Measurements from ENCODE around the gene PDE3A.

Gene PDE3A

DNA sequence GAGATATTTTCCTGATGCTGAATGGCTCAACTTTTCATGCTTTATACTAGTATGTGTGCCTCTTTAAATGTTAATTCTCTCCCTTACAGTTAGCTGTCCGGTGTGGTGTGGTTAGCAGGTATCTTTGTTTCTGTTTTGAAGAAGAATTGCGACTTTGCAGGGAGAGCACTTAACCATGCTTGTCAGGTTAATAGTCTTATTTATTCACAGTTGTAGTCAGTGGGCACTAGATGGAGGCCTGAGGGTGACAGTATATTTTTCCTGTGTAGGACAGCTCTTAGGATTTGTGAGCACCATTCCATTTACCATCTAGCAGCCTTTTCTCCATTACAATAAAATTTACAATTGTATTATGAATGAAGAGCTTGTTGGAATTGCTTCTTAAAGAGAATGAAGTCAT, 34.9 kb downstream of the PDE3A start:
- Histone ChIP-seq H3K4me1 (ENCODE audit: insufficient read depth, low read length) (peaks cover 15% of the 10 kb centered on the region; the same call in 1 of the 2 replicates), H3K9me3 (ENCODE audit: insufficient read depth, low read depth, low read length) (no peaks in the 10 kb centered on the region), H3K9ac (ENCODE audit: low read depth, low read length) (no peak overlapping the region; the same call in 1 of the 2 replicates), H3K36me3 (ENCODE audit: insufficient read depth, low read depth, low read length) (no peaks in the 10 kb centered on the region), H3K4me3 (ENCODE audit: low read length) (peak overlapping the region; percentile 4; the same call in 1 of the 2 replicates), H3K27me3 (ENCODE audit: insufficient read depth, low read length) (no peaks in the 10 kb centered on the region), H3K27ac (ENCODE audit: low read length) (peak overlapping the region; percentile 1)

DNA sequence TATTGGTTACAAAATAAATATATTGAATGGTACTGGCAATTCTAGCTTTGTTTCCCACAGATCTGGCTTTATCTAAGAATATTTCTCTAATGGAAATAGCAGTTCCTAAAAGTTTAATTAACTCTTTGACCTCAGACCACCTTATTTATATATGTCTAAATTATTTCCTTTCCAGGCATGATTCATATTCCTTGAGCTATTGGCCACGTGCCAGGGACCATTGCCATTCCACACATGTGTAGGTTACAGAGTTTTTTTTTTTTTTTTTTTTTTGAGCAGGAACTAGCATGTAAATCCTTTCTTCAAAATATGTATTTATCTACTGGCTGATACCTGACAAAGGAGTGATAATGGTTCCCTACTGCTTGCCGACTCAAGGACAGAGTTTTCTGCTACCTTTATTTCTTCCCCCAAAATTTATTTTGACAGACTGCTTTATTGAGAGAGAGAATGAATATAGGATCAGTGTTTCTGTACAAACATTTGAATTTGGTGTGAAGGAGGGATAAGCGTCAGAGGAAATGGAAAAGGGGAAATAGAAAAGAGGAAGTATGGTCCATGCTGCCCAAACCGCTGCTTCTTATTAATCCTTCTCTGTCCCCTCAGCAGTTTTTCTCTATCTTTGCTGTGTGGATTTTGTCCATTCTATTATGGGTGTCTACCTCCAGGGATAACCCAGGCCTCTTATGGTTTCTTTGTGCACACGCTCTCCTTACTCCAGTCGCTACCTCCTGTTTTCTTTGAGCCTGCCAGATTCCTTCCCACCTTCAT, 36.4 kb downstream of the PDE3A start:
- H3K27me3 ChIP-seq (ENCODE audit: insufficient read depth, low read length) = no peaks in the 10 kb centered on the region
- peaks cover 26% of the 10 kb centered on the region; the same call in 1 of the 2 replicates for H3K4me1 ChIP-seq (ENCODE audit: insufficient read depth, low read length)
- peak overlapping the region; percentile 36 for H3K27ac ChIP-seq (ENCODE audit: low read length)
- H3K9ac ChIP-seq (ENCODE audit: low read depth, low read length) = no peak overlapping the region
- no peaks in the 10 kb centered on the region for H3K9me3 ChIP-seq (ENCODE audit: insufficient read depth, low read depth, low read length)
- H3K36me3 ChIP-seq (ENCODE audit: insufficient read depth, low read depth, low read length) = no peaks in the 10 kb centered on the region
- no peak overlapping the region for H3K4me3 ChIP-seq (ENCODE audit: low read length)

DNA sequence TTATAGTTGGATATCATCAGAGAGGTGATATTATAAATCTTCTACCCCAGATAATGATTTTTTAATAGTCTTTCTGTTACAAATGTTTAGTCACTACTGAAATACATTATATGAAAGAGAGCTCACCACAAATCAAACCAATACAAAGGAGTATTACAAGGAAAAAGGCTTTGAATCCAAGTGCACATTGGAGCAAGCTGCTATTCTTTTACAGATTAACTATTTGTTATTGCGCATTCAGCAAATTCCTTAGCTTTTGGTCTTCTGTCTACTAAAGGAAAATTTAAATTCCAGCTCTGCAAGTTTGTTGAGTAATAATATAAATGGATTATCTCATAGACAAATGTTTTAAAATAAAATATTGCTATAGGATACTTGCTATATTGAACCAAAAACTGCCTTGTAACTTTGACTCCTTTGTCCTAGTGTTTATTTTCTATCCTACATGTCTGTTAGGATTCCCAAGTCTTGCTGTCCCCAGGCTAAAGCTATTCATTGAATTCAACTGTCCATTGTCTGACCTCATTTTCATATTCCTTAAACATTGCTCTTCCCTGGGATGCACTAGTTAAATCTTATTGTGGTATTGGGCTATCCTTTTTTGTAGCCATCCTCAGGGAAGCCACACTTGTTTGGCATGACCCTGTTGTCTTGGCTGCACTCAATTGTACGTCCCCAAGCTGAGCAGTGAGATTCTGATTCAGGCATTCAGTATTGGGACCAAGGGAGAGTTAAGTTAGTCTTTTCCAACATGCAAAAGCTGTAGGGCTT, 41.5 kb downstream of the PDE3A start:
- Histone ChIP-seq H3K4me1 (ENCODE audit: insufficient read depth, low read length) (peaks cover 21% of the 10 kb centered on the region; the same call in 1 of the 2 replicates), H3K36me3 (ENCODE audit: insufficient read depth, low read depth, low read length) (no peaks in the 10 kb centered on the region), H3K9ac (ENCODE audit: low read depth, low read length) (no peak overlapping the region), H3K9me3 (ENCODE audit: insufficient read depth, low read depth, low read length) (no peaks in the 10 kb centered on the region), H3K4me3 (ENCODE audit: low read length) (no peak overlapping the region), H3K27ac (ENCODE audit: low read length) (no peak overlapping the region), H3K27me3 (ENCODE audit: insufficient read depth, low read length) (no peaks in the 10 kb centered on the region)

DNA sequence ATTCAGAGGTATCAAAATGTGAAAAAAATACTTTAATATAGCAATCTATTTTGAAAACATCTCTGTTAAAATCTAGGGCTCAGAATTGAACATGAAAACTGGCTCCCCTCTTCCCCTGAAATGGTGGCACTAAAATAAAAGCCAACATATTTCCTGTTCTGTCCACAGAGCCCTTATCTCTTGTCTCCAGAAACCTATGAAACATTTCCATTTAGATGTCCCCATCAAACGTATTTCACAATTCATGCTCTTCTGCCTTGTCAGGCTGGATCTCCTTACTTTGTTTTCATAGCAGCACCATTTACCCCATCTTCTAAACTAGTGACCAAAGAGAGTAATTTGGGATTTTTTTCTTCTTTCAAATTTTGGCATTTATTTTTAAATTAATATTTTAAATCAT, 42.4 kb downstream of the PDE3A start:
- Histone ChIP-seq H3K4me3 (ENCODE audit: low read length) (no peak overlapping the region), H3K4me1 (ENCODE audit: insufficient read depth, low read length) (peaks cover 18% of the 10 kb centered on the region; the same call in 1 of the 2 replicates), H3K36me3 (ENCODE audit: insufficient read depth, low read depth, low read length) (no peaks in the 10 kb centered on the region), H3K27me3 (ENCODE audit: insufficient read depth, low read length) (no peaks in the 10 kb centered on the region), H3K9ac (ENCODE audit: low read depth, low read length) (no peak overlapping the region), H3K27ac (ENCODE audit: low read length) (no peak overlapping the region), H3K9me3 (ENCODE audit: insufficient read depth, low read depth, low read length) (no peaks in the 10 kb centered on the region)

DNA sequence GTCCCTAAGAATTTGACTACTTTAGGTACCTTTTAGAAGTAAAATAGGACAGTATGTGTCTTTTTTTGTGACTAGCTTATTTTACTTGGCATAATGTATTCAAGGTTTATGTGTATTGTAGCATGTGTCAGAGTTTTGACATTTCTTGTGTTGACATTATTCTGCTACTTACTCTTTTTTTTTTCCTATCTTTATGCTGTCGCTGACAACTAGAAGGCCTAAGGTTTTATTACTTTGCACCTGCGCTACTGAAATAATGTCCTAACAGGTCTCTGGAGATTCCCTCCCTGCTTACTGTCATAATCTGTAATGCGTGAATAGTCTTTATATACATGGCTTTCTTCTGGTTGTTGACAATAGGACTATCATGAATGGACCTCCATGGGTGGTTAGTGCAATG, 43.0 kb downstream of the PDE3A start:
- no peak overlapping the region for H3K4me3 ChIP-seq (ENCODE audit: low read length)
- H3K27me3 ChIP-seq (ENCODE audit: insufficient read depth, low read length) = no peaks in the 10 kb centered on the region
- no peak overlapping the region for H3K27ac ChIP-seq (ENCODE audit: low read length)
- peaks cover 18% of the 10 kb centered on the region; the same call in 1 of the 2 replicates for H3K4me1 ChIP-seq (ENCODE audit: insufficient read depth, low read length)
- no peaks in the 10 kb centered on the region for H3K36me3 ChIP-seq (ENCODE audit: insufficient read depth, low read depth, low read length)
- no peak overlapping the region for H3K9ac ChIP-seq (ENCODE audit: low read depth, low read length)
- H3K9me3 ChIP-seq (ENCODE audit: insufficient read depth, low read depth, low read length) = no peaks in the 10 kb centered on the region

DNA sequence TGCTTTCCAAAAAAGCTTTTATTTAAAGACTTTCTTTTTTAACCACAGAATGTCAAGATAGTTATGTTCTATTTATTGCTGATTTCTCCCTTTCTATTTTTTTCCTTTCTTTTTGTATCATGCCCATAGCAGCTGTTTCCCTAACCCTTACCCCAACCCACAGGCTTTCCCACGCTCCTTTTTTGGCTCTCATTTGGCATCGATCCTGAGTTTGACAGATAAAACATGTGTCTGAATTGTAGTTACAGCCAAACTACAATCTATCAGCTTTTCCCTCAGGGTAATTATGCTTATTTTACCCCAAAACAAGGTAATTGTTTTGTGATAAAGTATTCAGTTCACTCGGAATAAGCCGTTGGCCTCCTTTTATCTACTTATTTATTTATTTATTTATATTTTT, 46.7 kb downstream of the PDE3A start:
- H3K27me3 ChIP-seq (ENCODE audit: insufficient read depth, low read length) = no peaks in the 10 kb centered on the region
- H3K9ac ChIP-seq (ENCODE audit: low read depth, low read length) = no peak overlapping the region
- no peak overlapping the region for H3K27ac ChIP-seq (ENCODE audit: low read length)
- H3K9me3 ChIP-seq (ENCODE audit: insufficient read depth, low read depth, low read length) = no peaks in the 10 kb centered on the region
- no peak overlapping the region for H3K4me3 ChIP-seq (ENCODE audit: low read length)
- H3K4me1 ChIP-seq (ENCODE audit: insufficient read depth, low read length) = peaks cover 4% of the 10 kb centered on the region; the same call in 1 of the 2 replicates
- no peaks in the 10 kb centered on the region for H3K36me3 ChIP-seq (ENCODE audit: insufficient read depth, low read depth, low read length)

DNA sequence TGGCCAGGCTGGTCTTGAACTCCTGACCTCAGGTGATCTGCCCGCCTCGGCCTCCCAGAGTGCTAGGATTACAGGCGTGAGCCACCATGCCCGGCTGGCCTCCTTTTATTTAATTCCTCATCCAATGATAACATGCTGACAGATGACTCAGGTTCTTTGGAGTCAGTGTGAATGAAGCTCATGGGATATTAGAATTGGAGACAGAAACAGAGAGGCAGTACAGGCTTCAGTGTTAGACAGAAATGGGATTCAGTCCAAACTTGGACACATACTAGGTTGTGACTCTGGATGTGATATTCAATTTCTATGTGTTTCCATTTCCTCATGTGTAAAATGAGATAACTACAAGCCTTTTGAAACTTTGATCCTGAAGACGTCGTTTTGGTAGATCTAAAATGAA, 47.3 kb downstream of the PDE3A start:
- no peaks in the 10 kb centered on the region for H3K27me3 ChIP-seq (ENCODE audit: insufficient read depth, low read length)
- H3K9me3 ChIP-seq (ENCODE audit: insufficient read depth, low read depth, low read length) = no peaks in the 10 kb centered on the region
- H3K9ac ChIP-seq (ENCODE audit: low read depth, low read length) = no peak overlapping the region
- no peak overlapping the region for H3K4me3 ChIP-seq (ENCODE audit: low read length)
- H3K27ac ChIP-seq (ENCODE audit: low read length) = no peak overlapping the region
- no peaks in the 10 kb centered on the region for H3K36me3 ChIP-seq (ENCODE audit: insufficient read depth, low read depth, low read length)
- H3K4me1 ChIP-seq (ENCODE audit: insufficient read depth, low read length) = no peaks in the 10 kb centered on the region; the same call in 1 of the 2 replicates

DNA sequence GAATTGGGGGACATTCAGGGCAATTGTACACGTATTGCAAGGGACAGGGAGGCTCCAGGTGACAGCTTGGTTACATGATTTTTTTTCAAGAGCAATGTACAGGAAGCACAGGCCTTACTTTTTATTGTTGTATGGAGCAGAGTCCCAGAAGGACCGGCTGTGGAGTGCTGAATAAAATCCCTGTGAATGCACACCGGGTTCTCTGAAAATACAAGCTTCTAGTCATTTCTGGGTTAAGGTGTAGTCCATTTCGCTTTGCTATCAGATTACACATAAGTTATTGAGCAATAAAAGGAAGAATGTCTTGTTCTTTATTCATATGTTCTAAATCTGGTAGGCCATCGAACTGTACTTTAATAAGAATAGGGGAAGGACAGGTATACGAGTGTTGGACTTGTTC, 52.2 kb downstream of the PDE3A start:
- Histone ChIP-seq H3K4me1 (ENCODE audit: insufficient read depth, low read length) (no peaks in the 10 kb centered on the region; the same call in 1 of the 2 replicates), H3K4me3 (ENCODE audit: low read length) (no peak overlapping the region), H3K27me3 (ENCODE audit: insufficient read depth, low read length) (no peaks in the 10 kb centered on the region)

DNA sequence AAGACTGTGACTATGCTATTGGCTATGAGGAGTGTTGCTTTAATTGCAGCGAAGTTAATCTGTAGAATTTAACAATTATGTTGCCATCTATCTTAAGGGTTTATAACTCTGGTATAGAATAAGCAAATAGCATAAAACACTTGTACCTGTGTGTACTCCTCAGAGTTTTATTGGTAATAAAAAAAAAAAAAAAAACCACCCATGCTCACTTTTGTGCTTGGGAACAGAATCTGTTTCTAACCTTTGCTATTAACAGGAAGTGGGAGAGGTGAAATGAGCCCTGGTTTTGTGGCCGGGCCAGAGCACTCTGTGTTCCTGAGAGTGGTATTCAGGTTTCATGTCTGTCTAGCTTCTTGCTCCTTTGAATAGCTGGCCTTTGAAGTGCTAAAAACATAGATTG, 53.1 kb downstream of the PDE3A start:
- no peak overlapping the region for H3K9ac ChIP-seq (ENCODE audit: low read depth, low read length)
- no peaks in the 10 kb centered on the region for H3K9me3 ChIP-seq (ENCODE audit: insufficient read depth, low read depth, low read length)
- no peaks in the 10 kb centered on the region; the same call in 1 of the 2 replicates for H3K4me1 ChIP-seq (ENCODE audit: insufficient read depth, low read length)
- no peaks in the 10 kb centered on the region for H3K36me3 ChIP-seq (ENCODE audit: insufficient read depth, low read depth, low read length)
- H3K4me3 ChIP-seq (ENCODE audit: low read length) = no peak overlapping the region
- no peak overlapping the region for H3K27ac ChIP-seq (ENCODE audit: low read length)
- H3K27me3 ChIP-seq (ENCODE audit: insufficient read depth, low read length) = no peaks in the 10 kb centered on the region

More for the DNA sequence above, 52.2 kb downstream of the PDE3A start:
- Histone ChIP-seq H3K9me3 (ENCODE audit: insufficient read depth, low read depth, low read length) (no peaks in the 10 kb centered on the region), H3K27ac (ENCODE audit: low read length) (no peak overlapping the region), H3K9ac (ENCODE audit: low read depth, low read length) (no peak overlapping the region), H3K36me3 (ENCODE audit: insufficient read depth, low read depth, low read length) (no peaks in the 10 kb centered on the region)

DNA sequence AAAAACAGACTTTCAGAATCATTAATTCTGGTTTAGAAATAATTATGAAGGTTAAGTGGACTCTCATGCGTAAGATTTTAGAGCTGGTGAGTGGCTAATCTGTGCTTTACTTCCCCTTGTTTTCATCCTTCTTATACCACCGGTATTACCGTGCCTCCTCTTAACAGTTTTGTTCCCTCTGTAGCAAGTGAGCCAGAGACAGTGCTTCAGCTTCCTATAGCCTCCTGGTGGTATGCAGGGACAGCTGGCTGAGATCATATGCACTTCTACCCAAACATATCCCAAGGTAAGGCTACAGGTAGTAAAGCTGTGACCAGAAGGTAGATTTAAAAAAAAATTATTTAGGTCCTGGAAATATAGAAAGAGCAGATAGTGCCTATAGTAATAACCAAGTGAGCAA, 55.2 kb downstream of the PDE3A start:
- Histone ChIP-seq H3K27ac (ENCODE audit: low read length) (no peak overlapping the region), H3K4me1 (ENCODE audit: insufficient read depth, low read length) (no peaks in the 10 kb centered on the region; the same call in 1 of the 2 replicates), H3K9ac (ENCODE audit: low read depth, low read length) (no peak overlapping the region), H3K36me3 (ENCODE audit: insufficient read depth, low read depth, low read length) (no peaks in the 10 kb centered on the region), H3K9me3 (ENCODE audit: insufficient read depth, low read depth, low read length) (no peaks in the 10 kb centered on the region), H3K4me3 (ENCODE audit: low read length) (no peak overlapping the region), H3K27me3 (ENCODE audit: insufficient read depth, low read length) (no peaks in the 10 kb centered on the region)

DNA sequence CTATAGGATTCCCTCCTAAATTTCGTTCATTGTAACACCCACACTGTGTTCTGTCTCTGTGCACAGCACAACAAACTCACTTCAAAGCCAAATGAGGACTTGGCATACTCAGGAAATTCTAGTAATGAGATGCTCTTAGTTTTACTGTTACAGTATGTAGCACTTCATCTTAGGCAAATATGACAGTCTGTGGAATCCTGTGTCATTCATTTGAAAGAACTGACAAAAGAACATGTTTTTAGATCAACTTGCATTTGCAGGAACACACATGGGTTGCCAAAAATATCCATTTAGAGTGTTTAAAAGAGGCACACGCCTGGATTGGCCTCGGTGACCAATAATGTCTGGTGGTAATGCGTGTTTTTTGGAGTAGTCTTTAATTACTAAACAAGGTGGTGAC, 56.5 kb downstream of the PDE3A start:
- H3K27ac ChIP-seq (ENCODE audit: low read length) = no peak overlapping the region

DNA sequence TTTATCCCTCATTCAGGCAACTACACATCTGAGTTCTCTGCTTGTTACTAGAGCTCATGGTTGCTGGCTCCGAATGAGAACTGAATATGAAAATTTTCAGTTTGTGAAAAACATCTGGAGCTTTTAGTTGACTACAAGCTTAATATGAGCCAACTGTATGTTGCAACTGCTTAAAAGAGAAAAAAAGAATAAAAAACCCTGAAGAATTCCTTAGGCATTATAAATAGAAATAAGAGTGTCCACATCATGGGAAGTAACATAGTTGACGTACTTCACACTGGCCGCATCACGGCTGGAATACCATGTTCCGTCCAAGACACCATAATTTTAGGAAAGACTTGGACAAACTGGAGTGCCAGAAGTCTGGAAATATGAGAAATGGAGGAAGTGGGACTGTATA, 57.9 kb downstream of the PDE3A start:
- H3K9me3 ChIP-seq (ENCODE audit: insufficient read depth, low read depth, low read length) = no peaks in the 10 kb centered on the region
- no peak overlapping the region for H3K9ac ChIP-seq (ENCODE audit: low read depth, low read length)
- H3K4me1 ChIP-seq (ENCODE audit: insufficient read depth, low read length) = peaks cover 16% of the 10 kb centered on the region; the same call in 1 of the 2 replicates
- H3K36me3 ChIP-seq (ENCODE audit: insufficient read depth, low read depth, low read length) = no peaks in the 10 kb centered on the region
- H3K27ac ChIP-seq (ENCODE audit: low read length) = no peak overlapping the region
- no peaks in the 10 kb centered on the region for H3K27me3 ChIP-seq (ENCODE audit: insufficient read depth, low read length)
- H3K4me3 ChIP-seq (ENCODE audit: low read length) = no peak overlapping the region

More for the DNA sequence above, 56.5 kb downstream of the PDE3A start:
- Histone ChIP-seq H3K36me3 (ENCODE audit: insufficient read depth, low read depth, low read length) (no peaks in the 10 kb centered on the region), H3K4me3 (ENCODE audit: low read length) (no peak overlapping the region), H3K9me3 (ENCODE audit: insufficient read depth, low read depth, low read length) (no peaks in the 10 kb centered on the region), H3K9ac (ENCODE audit: low read depth, low read length) (no peak overlapping the region), H3K27me3 (ENCODE audit: insufficient read depth, low read length) (no peaks in the 10 kb centered on the region), H3K4me1 (ENCODE audit: insufficient read depth, low read length) (peaks cover 2% of the 10 kb centered on the region; the same call in 1 of the 2 replicates)

Measured in iPS-20b (cell line).